HepG2 (cell line): ENCODE data around the gene DHX16. TPM values are rescaled to one million over a fixed set of nuclear protein-coding genes. Genes with fewer than 3 reads are reported as not detected.

Experiments
- AGO1 ChIP-seq: fragments of 200-400 bp; formaldehyde crosslinking; IDR thresholded peaks from 2 replicates; pipeline ENCODE4 v1.6.1; 2017; ENCODE audit warnings: mild to moderate bottlenecking, low read depth, low read length, moderate library complexity; ENCODE audit not compliant: poor library complexity, severe bottlenecking
- ARNT2 ChIP-seq: sonication (generic); formaldehyde crosslinking; IDR thresholded peaks from 2 replicates; pipeline ENCODE4 v1.8.0; 2022; ENCODE audit warnings: mild to moderate bottlenecking, low read depth, missing genetic modification reagents, moderate library complexity
- DPF2 ChIP-seq: sonication (generic); formaldehyde crosslinking; IDR thresholded peaks from 2 replicates; pipeline ENCODE4 v1.4.0; 2020; ENCODE audit warnings: mild to moderate bottlenecking, low read depth, missing genetic modification reagents, borderline replicate concordance
- EED ChIP-seq: sonication (generic); formaldehyde crosslinking; IDR thresholded peaks from 2 replicates; pipeline ENCODE4 v1.5.0; 2020; ENCODE audit warnings: mild to moderate bottlenecking, missing genetic modification reagents
- EHMT2 ChIP-seq: fragments of 200-600 bp; sonication (generic); IDR thresholded peaks from 2 replicates; pipeline ENCODE4 v1.7.0; 2017; ENCODE audit warnings: antibody characterized with exemption, low read depth, low read length, borderline replicate concordance
- KAT8 ChIP-seq: IDR thresholded peaks from 2 replicates; pipeline ENCODE4 v1.6.1; 2016; ENCODE audit warnings: missing genetic modification reagents, missing compliant biosample characterization
- MAFK ChIP-seq, 2 experiments: IDR thresholded peaks in 1 of 2; conservative IDR thresholded peaks in 1 of 2; 2 replicates each; pipeline ENCODE4 v1.6.1; 2011; ENCODE audit warnings: improper control_type of control experiment in 2 of 2, low read length in 2 of 2
- NFRKB ChIP-seq: fragments of 450-650 bp; IDR thresholded peaks from 2 replicates; pipeline ENCODE4 v1.6.1; 2017
- RARA ChIP-seq: IDR thresholded peaks from 2 replicates; pipeline ENCODE4 v1.6.1; 2016; ENCODE audit warnings: missing genetic modification reagents, missing compliant biosample characterization
- RFXAP ChIP-seq: sonication (generic); formaldehyde crosslinking; IDR thresholded peaks from 2 replicates; pipeline ENCODE4 v1.4.0; 2020; ENCODE audit warnings: missing genetic modification reagents, borderline replicate concordance
- SETDB1 ChIP-seq: sonication (generic); formaldehyde crosslinking; IDR thresholded peaks from 2 replicates; pipeline ENCODE4 v1.5.1; 2020; ENCODE audit warnings: missing genetic modification reagents, mild to moderate bottlenecking, borderline replicate concordance
- TBL1XR1 ChIP-seq: fragments of 150-350 bp; IDR thresholded peaks from 2 replicates; pipeline ENCODE4 v1.6.1; 2014; ENCODE audit warnings: borderline replicate concordance, low read length; ENCODE audit not compliant: partially characterized antibody
- ZNF317 ChIP-seq: sonication (generic); formaldehyde crosslinking; IDR thresholded peaks from 2 replicates; pipeline ENCODE4 v1.5.0; 2020; ENCODE audit warnings: mild to moderate bottlenecking, missing genetic modification reagents
- ZNF343 ChIP-seq: sonication (generic); formaldehyde crosslinking; IDR thresholded peaks from 2 replicates; pipeline ENCODE4 v1.4.0; 2020; ENCODE audit warnings: mild to moderate bottlenecking, missing genetic modification reagents
- ZNF367 ChIP-seq: sonication (generic); formaldehyde crosslinking; IDR thresholded peaks from 2 replicates; pipeline ENCODE4 v1.4.0; 2020; ENCODE audit warnings: missing genetic modification reagents, borderline replicate concordance
- ZNF552 ChIP-seq: sonication (generic); formaldehyde crosslinking; IDR thresholded peaks from 2 replicates; pipeline ENCODE4 v1.9.0; 2022; ENCODE audit warnings: missing genetic modification reagents, mild to moderate bottlenecking, borderline replicate concordance
- ZNF563 ChIP-seq: sonication (generic); formaldehyde crosslinking; IDR thresholded peaks from 2 replicates; pipeline ENCODE4 v1.8.0; 2022; ENCODE audit warnings: mild to moderate bottlenecking, moderate library complexity, missing genetic modification reagents
- ZNF737 ChIP-seq: sonication (generic); formaldehyde crosslinking; IDR thresholded peaks from 2 replicates; pipeline ENCODE4 v1.5.0; 2020; ENCODE audit warnings: missing genetic modification reagents, mild to moderate bottlenecking, borderline replicate concordance
- ZNF761 ChIP-seq: sonication (generic); formaldehyde crosslinking; conservative IDR thresholded peaks from 2 replicates; pipeline ENCODE4 v1.4.0; 2020; ENCODE audit warnings: mild to moderate bottlenecking, missing genetic modification reagents
- polyA plus RNA-seq, 8 experiments: library from polyadenylated mRNA; depleted of rRNA in 3 of 8; stranded (reverse) in 7 of 8; unstranded in 1 of 8; fragments of >200 nt; fragmentation: Illumina TruSeq in 4 of 8; extraction: Trizol in 4 of 8; gene quantifications; 2 replicates each; pipeline versions ENCODE4 v1.2.1 to v1.2.3, GENCODE V29; 2011 to 2016; ENCODE audit warnings: low read depth in 4 of 8, missing spikeins in 1 of 8, mixed read lengths in 1 of 8; ENCODE audit not compliant: insufficient read depth in 1 of 8
- total RNA-seq, 5 experiments: library from RNA; depleted of rRNA; stranded (reverse); fragments of >200 nt; fragmentation: Illumina TruSeq; extraction: Trizol; gene quantifications; 2 replicates each; pipeline ENCODE4 v1.2.3, GENCODE V29; 2016; ENCODE audit warnings: low read depth in 1 of 5
- TF ChIP-seq, protein P1 (sequence below): sonication (generic); formaldehyde crosslinking; IDR thresholded peaks from 2 replicates; pipeline ENCODE4 v1.8.0; 2022; ENCODE audit warnings: missing genetic modification reagents, mild to moderate bottlenecking, inconsistent platforms, borderline replicate concordance
- TF ChIP-seq, protein P2 (sequence below): sonication (generic); formaldehyde crosslinking; IDR thresholded peaks from 2 replicates; pipeline ENCODE4 v1.4.0; 2020; ENCODE audit warnings: low read depth, missing genetic modification reagents
- TF ChIP-seq, protein P3 (sequence below): sonication (generic); formaldehyde crosslinking; IDR thresholded peaks from 2 replicates; pipeline ENCODE4 v1.5.1; 2020; ENCODE audit warnings: missing genetic modification reagents, mild to moderate bottlenecking, borderline replicate concordance

Gene DHX16
- total and polyA plus RNA-seq, 2 of the 13 experiments (the other 11 are each of a cell fraction or from before 2014, with no cell fraction given) = 57.0 to 58.5 TPM

DNA sequence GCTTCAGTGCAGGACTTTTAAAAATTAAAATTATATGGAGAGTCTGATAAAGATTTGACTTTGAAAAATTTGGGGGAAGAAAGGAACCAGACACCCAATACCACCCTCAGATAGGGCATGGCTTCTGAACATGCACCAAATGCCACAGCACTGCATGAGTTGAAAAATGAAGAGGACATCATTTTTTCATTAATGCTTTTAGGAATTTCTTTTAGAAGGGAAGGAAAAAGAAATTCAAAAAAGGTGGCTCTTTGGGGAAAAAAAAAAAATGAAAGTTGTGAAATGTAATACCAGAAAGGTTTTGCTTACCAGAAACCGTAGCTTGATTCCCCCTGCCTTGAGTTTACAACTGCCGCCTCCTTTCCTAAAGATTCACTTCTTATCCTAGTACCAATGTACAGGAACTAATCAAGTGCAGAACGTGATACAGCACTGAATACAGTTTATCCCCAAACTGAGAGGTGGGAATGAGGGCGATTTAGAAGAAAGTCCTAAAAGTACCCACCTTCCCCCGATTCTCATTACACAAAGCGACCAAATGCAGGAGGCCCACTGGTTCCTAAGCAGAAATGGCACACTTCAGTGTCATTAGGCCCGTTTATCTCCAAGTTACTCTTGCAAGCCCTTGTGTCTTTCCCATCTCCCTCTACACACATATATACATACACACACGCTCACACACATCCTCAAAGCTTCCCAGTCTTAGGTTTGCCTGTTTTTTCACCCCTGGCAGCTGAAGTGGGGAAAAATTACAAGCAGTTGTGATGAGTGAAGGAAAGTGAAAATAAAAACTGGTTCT, 58.6 kb downstream of the DHX16 start (continued):
- no peak for TF ChIP-seq ZNF343 (CRISPR knock-in tag)
- TF ChIP-seq MAFK (conservative IDR thresholded peaks at IDR 0.05 in 1 of 2, IDR thresholded peaks at IDR 0.05 in 1 of 2; ENCODE audit: low read length in 2 of 2) = no peak
- no peak for TF ChIP-seq EHMT2
- TF ChIP-seq ARNT2 = 0 out of 2 replicates have a peak, but pooled peaks have one; percentile 60
- no peak for TF ChIP-seq KAT8 (CRISPR knock-in tag)
- TF ChIP-seq RARA = no peak
- no peak for TF ChIP-seq TBL1XR1
- no peak for TF ChIP-seq DPF2 (CRISPR knock-in tag)
- TF ChIP-seq, protein P1, sequence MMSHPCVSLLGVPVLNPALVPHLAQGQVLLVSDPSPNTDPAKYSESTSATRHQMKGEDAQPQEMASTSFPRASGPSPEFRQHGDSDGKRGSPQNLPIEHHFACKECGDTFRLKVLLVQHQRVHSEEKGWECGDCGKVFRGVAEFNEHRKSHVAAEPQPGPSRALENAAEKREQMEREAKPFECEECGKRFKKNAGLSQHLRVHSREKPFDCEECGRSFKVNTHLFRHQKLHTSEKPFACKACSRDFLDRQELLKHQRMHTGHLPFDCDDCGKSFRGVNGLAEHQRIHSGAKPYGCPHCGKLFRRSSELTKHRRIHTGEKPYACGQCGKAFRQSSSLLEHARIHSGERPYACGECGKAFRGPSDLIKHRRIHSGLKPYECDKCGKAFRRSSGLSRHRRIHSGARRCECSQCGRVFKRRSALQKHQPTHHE = no peak
- TF ChIP-seq ZNF761 (CRISPR knock-in tag) = no peak
- no peak for TF ChIP-seq NFRKB
- no peak for TF ChIP-seq ZNF737
- TF ChIP-seq ZNF552 = no peak
- TF ChIP-seq, protein P2, sequence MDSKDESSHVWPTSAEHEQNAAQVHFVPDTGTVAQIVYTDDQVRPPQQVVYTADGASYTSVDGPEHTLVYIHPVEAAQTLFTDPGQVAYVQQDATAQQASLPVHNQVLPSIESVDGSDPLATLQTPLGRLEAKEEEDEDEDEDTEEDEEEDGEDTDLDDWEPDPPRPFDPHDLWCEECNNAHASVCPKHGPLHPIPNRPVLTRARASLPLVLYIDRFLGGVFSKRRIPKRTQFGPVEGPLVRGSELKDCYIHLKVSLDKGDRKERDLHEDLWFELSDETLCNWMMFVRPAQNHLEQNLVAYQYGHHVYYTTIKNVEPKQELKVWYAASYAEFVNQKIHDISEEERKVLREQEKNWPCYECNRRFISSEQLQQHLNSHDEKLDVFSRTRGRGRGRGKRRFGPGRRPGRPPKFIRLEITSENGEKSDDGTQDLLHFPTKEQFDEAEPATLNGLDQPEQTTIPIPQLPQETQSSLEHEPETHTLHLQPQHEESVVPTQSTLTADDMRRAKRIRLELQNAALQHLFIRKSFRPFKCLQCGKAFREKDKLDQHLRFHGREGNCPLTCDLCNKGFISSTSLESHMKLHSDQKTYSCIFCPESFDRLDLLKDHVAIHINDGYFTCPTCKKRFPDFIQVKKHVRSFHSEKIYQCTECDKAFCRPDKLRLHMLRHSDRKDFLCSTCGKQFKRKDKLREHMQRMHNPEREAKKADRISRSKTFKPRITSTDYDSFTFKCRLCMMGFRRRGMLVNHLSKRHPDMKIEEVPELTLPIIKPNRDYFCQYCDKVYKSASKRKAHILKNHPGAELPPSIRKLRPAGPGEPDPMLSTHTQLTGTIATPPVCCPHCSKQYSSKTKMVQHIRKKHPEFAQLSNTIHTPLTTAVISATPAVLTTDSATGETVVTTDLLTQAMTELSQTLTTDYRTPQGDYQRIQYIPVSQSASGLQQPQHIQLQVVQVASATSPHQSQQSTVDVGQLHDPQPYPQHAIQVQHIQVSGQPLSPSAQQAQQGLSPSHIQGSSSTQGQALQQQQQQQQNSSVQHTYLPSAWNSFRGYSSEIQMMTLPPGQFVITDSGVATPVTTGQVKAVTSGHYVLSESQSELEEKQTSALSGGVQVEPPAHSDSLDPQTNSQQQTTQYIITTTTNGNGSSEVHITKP (CRISPR knock-in tag) = no peak
- TF ChIP-seq, protein P3, sequence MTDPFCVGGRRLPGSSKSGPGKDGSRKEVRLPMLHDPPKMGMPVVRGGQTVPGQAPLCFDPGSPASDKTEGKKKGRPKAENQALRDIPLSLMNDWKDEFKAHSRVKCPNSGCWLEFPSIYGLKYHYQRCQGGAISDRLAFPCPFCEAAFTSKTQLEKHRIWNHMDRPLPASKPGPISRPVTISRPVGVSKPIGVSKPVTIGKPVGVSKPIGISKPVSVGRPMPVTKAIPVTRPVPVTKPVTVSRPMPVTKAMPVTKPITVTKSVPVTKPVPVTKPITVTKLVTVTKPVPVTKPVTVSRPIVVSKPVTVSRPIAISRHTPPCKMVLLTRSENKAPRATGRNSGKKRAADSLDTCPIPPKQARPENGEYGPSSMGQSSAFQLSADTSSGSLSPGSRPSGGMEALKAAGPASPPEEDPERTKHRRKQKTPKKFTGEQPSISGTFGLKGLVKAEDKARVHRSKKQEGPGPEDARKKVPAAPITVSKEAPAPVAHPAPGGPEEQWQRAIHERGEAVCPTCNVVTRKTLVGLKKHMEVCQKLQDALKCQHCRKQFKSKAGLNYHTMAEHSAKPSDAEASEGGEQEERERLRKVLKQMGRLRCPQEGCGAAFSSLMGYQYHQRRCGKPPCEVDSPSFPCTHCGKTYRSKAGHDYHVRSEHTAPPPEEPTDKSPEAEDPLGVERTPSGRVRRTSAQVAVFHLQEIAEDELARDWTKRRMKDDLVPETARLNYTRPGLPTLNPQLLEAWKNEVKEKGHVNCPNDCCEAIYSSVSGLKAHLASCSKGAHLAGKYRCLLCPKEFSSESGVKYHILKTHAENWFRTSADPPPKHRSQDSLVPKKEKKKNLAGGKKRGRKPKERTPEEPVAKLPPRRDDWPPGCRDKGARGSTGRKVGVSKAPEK (CRISPR knock-in tag) = no peak
- no peak for TF ChIP-seq ZNF367 (CRISPR knock-in tag)
- TF ChIP-seq ZNF563 = no peak
- TF ChIP-seq AGO1 = no peak
- TF ChIP-seq SETDB1 (CRISPR knock-in tag) = no peak
- no peak for TF ChIP-seq ZNF317 (CRISPR knock-in tag)
- no peak for TF ChIP-seq RFXAP (CRISPR knock-in tag)
- TF ChIP-seq EED (CRISPR knock-in tag) = no peak
